HG03025 (cell line): Measurements from ENCODE around the gene RTN1.

Experiments
- ATAC-seq: cut with Tn5 transposase; IDR thresholded peaks from one replicate; pipeline ENCODE4 v1.9.1; 2021; ENCODE audit warnings: mild to moderate bottlenecking, moderate library complexity; ENCODE audit not compliant: unreplicated experiment, low FRiP score

RTN1 gene

GRCh38 chr14:59852350-59852749 lies 18.2 kb downstream of the RTN1 start:
- no peak for ATAC-seq

DNA sequence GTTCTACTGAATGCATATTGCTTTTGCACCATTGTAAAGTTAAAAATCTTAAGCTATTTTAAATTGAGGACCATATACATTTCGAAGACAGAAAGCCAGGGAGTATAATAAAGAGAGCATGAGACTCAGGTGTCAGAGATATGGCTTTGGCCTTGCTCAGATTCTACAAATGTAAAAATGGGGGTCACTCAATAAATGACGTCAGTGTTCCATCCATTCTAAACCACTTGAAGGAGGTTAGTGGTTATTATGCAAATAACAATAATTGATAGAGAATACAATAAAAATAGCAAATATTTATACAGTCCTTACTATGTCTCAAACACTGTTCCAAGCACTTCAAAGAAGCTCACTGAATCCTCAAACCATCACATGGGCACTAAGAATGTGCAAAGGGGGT lies 20.1 kb downstream of the RTN1 start:
- no peak for ATAC-seq

DNA sequence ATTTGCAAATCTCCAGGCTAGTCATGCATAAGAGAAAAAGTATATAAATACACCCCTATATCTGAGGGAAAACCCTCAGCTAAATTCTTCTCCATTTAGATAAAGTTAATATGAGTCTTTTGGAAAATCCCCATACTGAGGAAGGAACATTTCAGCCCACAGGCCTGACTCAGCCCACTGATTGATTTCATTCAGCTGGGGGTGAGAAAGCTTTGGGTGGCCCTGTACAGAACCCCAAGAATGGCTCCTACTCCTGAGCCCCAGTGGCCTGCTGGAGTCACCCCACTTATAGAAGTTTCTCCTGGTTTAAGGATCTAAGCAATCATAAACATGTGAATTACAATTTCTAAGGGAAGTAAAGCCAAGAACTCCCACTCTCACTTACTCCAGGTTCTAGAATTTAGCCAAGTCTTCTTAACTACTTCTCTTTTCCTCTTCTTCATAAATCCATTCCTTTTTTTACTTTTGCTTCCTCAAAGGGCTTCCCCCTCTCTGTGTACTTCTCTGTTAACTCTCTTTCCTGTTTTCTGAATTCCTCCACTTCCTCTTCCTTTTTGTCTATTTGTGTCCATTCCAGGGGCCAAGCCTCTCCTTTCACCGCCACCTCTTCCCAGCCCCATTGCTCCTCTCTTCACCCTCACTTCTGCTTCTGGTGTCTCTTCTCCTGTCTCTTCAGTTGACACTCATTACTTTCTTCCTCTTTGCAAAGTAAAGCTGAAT lies 21.0 kb downstream of the RTN1 start:
- ATAC-seq, result no peak

DNA sequence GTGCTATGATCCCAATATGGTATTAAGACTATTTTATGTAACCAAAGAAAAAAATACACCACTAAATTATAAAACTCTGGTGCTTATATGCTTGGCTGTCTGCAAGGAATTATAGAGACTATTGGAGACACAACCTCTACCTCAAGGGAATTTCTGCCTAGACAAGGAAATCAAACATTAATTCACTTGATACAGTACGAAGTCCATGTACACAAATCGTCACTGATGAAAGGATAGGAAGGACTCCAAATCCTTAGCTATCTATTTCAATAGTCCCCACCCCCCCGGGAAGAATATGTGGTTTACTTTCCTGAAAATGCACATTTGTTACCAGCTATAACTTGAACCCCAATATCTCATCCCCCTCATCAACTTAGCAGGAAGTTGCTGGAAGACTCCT lies 21.9 kb downstream of the RTN1 start:
- ATAC-seq, result no peak

- no peak for ATAC-seq
Measured at GRCh38 chr14:59847711-59848110, 22.9 kb downstream of the RTN1 start.

GRCh38 chr14:59846595-59846994 lies 24.0 kb downstream of the RTN1 start:
- no peak for ATAC-seq

DNA sequence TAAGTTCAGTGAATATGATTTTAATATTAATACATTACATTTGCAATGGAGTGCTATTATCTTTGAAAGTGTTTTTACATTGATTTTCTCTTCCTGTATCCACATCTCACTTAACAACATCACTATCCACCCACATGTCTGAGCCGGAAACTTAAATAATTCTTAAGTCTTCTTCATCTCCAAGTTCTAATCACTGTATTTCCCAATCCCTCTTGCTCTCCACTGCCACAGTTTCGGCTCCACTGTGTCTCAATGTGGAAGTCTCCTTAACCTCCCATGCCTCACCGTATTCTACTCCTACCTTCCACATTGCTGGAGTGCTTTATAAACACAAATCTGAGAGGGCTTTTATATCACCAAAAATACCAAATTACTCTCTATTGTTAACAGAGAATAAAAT lies 25.3 kb downstream of the RTN1 start:
- no peak for ATAC-seq

GRCh38 chr14:59844186-59844812 lies 26.3 kb downstream of the RTN1 start:
- ATAC-seq, result no peak

GRCh38 chr14:59836116-59836515 lies 34.5 kb downstream of the RTN1 start:
- ATAC-seq, result no peak

GRCh38 chr14:59832653-59833294 lies 37.8 kb downstream of the RTN1 start:
- no peak for ATAC-seq

GRCh38 chr14:59831121-59831730 lies 39.4 kb downstream of the RTN1 start:
- ATAC-seq, result no peak

GRCh38 chr14:59830338-59830734 lies 40.2 kb downstream of the RTN1 start:
- ATAC-seq, result no peak

DNA sequence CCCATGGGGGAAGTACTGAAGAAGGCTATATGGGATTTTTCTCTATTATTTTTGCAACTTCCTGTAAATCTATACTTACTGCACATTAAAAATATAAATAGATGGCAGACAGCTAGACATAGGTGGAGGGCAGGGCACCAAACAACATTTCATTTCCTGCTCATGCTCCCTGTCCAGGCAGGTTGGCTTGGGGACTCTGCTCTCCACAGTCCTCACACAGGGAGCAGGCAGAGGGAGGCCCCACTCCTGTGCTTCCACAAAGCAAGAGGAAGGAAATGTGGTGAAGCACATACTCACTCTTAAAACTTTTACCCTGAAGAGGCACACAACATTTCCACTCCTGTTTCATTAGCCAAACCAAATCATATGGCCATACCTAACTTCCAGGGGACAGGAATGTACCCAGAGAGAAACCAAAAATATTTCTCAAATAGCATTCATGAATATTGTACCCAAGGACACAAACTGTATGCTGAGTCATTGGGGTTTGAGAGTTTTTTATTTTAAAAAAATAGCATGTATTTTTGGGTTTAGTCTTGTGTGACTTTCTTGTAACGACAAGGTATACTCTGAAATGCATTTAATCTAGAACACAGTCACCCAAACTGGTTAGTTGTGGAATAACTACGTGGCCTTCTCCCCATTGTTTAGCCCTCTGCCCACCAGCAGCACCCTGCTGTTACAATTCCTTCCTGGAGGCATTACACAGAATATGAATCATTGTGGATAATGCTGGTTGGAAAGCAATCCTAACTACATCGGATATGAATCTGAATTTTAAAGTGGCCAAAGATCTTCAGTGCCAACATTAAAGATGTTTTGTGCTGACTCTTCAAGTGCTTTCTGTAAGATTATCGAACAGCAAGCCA lies 40.9 kb downstream of the RTN1 start:
- no peak for ATAC-seq

GRCh38 chr14:59828276-59828675 lies 42.3 kb downstream of the RTN1 start:
- ATAC-seq, result no peak

DNA sequence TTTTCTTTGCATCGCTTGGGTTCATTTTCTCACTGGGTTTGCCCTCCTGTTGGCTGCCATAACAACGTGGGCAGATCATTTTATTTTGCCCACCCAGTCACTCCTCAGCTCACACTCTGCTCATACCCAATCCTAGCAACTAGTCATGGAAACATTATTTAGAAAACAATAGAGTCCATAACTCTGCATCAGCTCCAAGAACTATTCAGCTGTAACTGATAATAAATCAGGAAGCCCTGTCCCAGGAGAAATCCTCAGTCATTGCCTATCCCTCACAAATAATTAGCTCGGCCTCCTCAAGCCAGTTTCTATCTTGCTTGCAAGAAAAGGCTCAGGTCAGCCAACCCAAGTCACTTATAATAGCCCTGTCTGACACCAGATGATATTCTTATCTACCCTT lies 43.2 kb downstream of the RTN1 start:
- no peak for ATAC-seq

DNA sequence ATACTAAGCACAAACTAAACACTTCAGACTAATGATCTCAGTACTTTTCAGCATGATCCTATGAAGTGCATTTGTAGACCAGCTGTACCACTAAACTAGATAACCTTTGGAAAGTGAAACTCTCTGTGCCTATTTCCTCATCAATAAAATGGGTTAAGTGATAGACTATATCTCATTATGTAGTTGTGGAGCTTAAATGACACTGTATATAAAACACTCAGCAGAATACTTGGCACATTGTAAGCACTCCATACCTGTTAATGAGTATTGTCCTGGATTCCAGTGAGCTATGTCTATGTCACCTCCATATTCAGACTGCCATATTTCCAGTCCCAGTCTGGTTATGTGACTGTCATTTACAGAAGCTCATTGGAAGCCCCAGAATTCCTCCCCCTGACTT lies 44.4 kb downstream of the RTN1 start:
- ATAC-seq, result no peak

- peak; percentile 89 for ATAC-seq
Measured at GRCh38 chr14:59823179-59823578, 47.4 kb downstream of the RTN1 start.

DNA sequence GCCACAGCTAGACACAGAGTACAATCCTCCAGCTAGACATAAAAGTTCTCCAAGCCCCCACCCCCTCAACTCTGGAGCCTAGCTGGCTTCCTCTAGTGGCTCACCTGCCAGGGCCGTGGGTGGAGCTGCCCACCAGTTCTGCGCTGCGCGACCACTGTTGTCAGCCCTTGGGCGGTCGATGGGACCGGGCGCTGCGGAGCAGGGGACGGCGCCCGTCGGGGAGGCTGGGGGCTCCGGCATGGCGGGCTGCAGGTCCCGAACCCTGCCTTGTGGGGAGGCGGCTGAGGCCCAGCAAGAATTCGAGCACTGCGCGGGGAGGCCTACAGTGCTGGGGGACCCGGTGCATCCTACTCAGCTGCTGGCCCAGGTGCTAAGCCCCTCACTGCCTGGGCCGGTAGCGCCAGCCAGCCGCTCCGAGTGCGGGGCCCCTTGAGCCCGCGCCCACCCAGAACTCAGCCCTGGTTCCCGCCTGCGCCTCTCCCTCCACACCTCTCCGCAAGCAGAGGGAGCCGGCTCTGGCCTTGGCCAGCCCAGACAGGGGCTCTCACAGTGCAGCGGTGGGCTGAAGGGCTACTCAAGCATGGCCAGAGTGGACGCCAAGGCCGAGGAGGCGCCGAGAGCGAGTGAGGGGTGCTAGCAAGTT lies 51.0 kb downstream of the RTN1 start:
- ATAC-seq, result no peak

DNA sequence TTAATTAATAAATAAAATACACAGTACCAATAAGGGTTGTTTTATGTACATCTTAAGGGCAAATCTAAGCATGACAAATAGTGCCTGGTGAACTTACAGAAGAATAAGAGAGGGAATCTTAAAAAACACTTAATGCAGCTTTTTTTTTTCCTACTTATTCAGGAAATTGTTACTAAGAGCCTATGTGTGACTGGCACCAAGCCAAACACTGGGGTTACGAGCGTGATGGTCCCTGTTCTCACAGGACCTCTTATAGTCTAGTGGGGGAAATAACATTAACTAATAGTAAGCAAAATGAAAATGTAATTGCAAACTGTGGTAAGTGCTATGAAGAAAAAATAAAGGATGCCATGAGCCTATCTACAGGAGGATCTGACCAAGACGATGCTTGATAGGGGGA lies 53.6 kb downstream of the RTN1 start:
- no peak for ATAC-seq

DNA sequence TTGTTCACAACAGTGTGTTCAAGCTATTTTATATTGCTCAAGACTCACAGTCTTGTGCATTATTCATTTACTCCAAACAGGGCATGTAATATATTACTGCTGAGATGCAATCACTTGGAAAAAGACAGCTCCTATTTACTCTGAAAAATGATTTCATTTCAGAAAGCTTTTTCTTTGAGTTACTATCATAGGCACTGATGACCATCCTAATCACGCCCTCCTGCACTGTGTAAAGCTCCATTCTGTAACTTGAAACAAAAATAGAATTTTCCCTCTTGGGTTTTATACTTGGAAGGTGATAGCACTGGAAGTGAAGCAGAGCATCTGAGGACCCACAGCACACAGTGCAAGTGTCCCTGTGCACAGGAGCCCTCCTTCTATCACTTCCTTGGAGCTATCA lies 55.6 kb downstream of the RTN1 start:
- ATAC-seq, result no peak
